PC-3 (cell line): ENCODE measurements around the gene TPD52L1. TPM values are rescaled to one million over a fixed set of nuclear protein-coding genes. Genes with fewer than 3 reads are reported as not detected.

ENCODE experiments used
- ATAC-seq: fragments of 200-7000 bp; cut with Tn5 transposase; 2 replicates; pipeline ENCODE4 v1.9.1; 2020; ENCODE audit warnings: mild to moderate bottlenecking, moderate library complexity
- BruUV-seq: library from RNA; stranded (reverse); fragments of 400-500 nt; replicated peaks from 2 replicates; lab custom pipeline; 2021; lab: Mats Ljungman, UMichigan
- CTCF ChIA-PET: fragments of 300-600 bp; sonication (Branson Sonifier 250); formaldehyde crosslinking; loops from one replicate; lab custom pipeline; 2022; ENCODE audit warnings: antibody characterized with exemption; lab: Charles Lee
- POLR2A ChIA-PET: fragments of 300-600 bp; sonication (Branson Sonifier 250); formaldehyde crosslinking; loops from one replicate; lab custom pipeline; 2022; ENCODE audit warnings: antibody characterized with exemption; ENCODE audit not compliant: unreplicated experiment; lab: Charles Lee
- DNase-seq: peaks from one replicate; pipeline ENCODE4 v3.0.0-alpha.2; 2015
- H2AFZ ChIP-seq: fragments of 300-600 bp; sonication (generic); 2 replicates; pipeline ENCODE4 v1.6.0; 2016; ENCODE audit warnings: antibody characterized with exemption, low read length
- H3F3A ChIP-seq: fragments of 300-600 bp; sonication (generic); one replicate; pipeline ENCODE4 v1.6.0; 2017; ENCODE audit warnings: antibody characterized with exemption, low read length, control low read depth, mild to moderate bottlenecking; ENCODE audit not compliant: unreplicated experiment
- H3K27ac ChIP-seq: fragments of 300-600 bp; sonication (generic); 2 replicates; pipeline ENCODE4 v1.5.1; 2016; ENCODE audit warnings: mild to moderate bottlenecking, low read length
- H3K27me3 ChIP-seq: fragments of 300-600 bp; sonication (generic); 2 replicates; pipeline ENCODE4 v1.6.1; 2016; ENCODE audit warnings: low read length, mixed read lengths
- H3K36me3 ChIP-seq: fragments of 300-600 bp; sonication (generic); 2 replicates; pipeline ENCODE4 v1.6.1; 2016; ENCODE audit warnings: low read depth, mixed run types, low read length, mixed read lengths
- H3K4me1 ChIP-seq: fragments of 300-600 bp; sonication (generic); 2 replicates; pipeline ENCODE4 v1.5.1; 2016; ENCODE audit warnings: low read length; ENCODE audit not compliant: insufficient read depth
- H3K4me2 ChIP-seq: fragments of 300-600 bp; sonication (generic); 2 replicates; pipeline ENCODE4 v1.6.0; 2016; ENCODE audit warnings: low read length
- H3K4me3 ChIP-seq: fragments of 300-600 bp; sonication (generic); 2 replicates; pipeline ENCODE4 v1.5.1; 2016; ENCODE audit warnings: mild to moderate bottlenecking, low read length, mixed read lengths
- H3K79me2 ChIP-seq: fragments of 300-600 bp; sonication (generic); 2 replicates; pipeline ENCODE4 v1.6.1; 2017; ENCODE audit warnings: low read length, mixed read lengths
- H3K9ac ChIP-seq: fragments of 300-600 bp; sonication (generic); 2 replicates; pipeline ENCODE4 v1.6.0; 2016; ENCODE audit warnings: mild to moderate bottlenecking, low read length
- H3K9me2 ChIP-seq: fragments of 300-600 bp; sonication (generic); replicated peaks from 2 replicates; pipeline ENCODE4 v1.6.1; 2016; ENCODE audit warnings: mixed run types, low read length, mixed read lengths
- H3K9me3 ChIP-seq: fragments of 300-600 bp; sonication (generic); 2 replicates; pipeline ENCODE4 v1.6.1; 2016; ENCODE audit warnings: low read length, mixed read lengths
- H4K20me1 ChIP-seq: fragments of 300-600 bp; sonication (generic); 2 replicates; pipeline ENCODE4 v1.6.1; 2016; ENCODE audit warnings: low read length, mixed read lengths
- CTCF ChIP-seq: fragments of 300-600 bp; sonication (generic); conservative IDR thresholded peaks from 2 replicates; pipeline ENCODE4 v1.5.1; 2017; ENCODE audit warnings: antibody characterized with exemption, low read depth, mild to moderate bottlenecking, low read length
- EZH2 ChIP-seq: fragments of 300-600 bp; sonication (generic); IDR thresholded peaks from one replicate; pipeline ENCODE4 v1.6.1; 2017; ENCODE audit warnings: antibody characterized with exemption, mild to moderate bottlenecking, low read length; ENCODE audit not compliant: unreplicated experiment
- EZH2phosphoT487 ChIP-seq: fragments of 300-600 bp; sonication (generic); IDR thresholded peaks from 2 replicates; pipeline ENCODE4 v1.6.1; 2018; ENCODE audit warnings: mild to moderate bottlenecking, antibody characterized with exemption, low read length, borderline replicate concordance
- intact Hi-C: fragments of 100-400 bp; cut with micrococcal nuclease; formaldehyde crosslinking; loops from 2 replicates; pipeline ENCODE4 v1.9.0; 2023
- total RNA-seq: library from RNA; depleted of rRNA; stranded (reverse); fragments of >200 nt; gene quantifications from 2 replicates; pipeline ENCODE4 v1.2.3, GENCODE V29; 2014

Gene TPD52L1
- total RNA-seq, 1 experiment from 2014 or later, result 39.4 TPM

GRCh38 chr6:125129354-125129753, 24.2 kb upstream of the TPD52L1 start:
- no peaks in the 10 kb centered on the region for H3K79me2 ChIP-seq
- no peak overlapping the region for H3K27ac ChIP-seq
- no peaks in the 10 kb centered on the region for H3K36me3 ChIP-seq
- no peak overlapping the region for H3K4me2 ChIP-seq
- H3K27me3 ChIP-seq, result no peaks in the 10 kb centered on the region
- H3K9me3 ChIP-seq, result no peaks in the 10 kb centered on the region
- no peaks in the 10 kb centered on the region for H3K9me2 ChIP-seq
- DNase-seq (no peak), ATAC-seq (no peak)
- ChIA-PET CTCF (no interaction called here), POLR2A (no interaction called here)
- no peaks in the 10 kb centered on the region for H3F3A ChIP-seq
- TF ChIP-seq EZH2phosphoT487, result no peak
- TF ChIP-seq EZH2, result no peak
- no peak for TF ChIP-seq CTCF
- H4K20me1 ChIP-seq, result no peaks in the 10 kb centered on the region
- H3K4me1 ChIP-seq, result peaks cover 3% of the 10 kb centered on the region
- no peak overlapping the region for H3K9ac ChIP-seq
- intact Hi-C loops, result no loop called here
- H3K4me3 ChIP-seq, result no peak overlapping the region
- no peak overlapping the region for H2AFZ ChIP-seq
- no TSS peak for BruUV-seq

GRCh38 chr6:125132058-125132457, 21.5 kb upstream of the TPD52L1 start:
- Histone ChIP-seq H3F3A (no peaks in the 10 kb centered on the region), H3K4me1 (no peaks in the 10 kb centered on the region), H2AFZ (no peak overlapping the region), H4K20me1 (no peaks in the 10 kb centered on the region), H3K9me2 (no peaks in the 10 kb centered on the region), H3K9me3 (no peaks in the 10 kb centered on the region), H3K4me2 (no peak overlapping the region), H3K36me3 (no peaks in the 10 kb centered on the region), H3K27ac (no peak overlapping the region), H3K79me2 (no peaks in the 10 kb centered on the region), H3K4me3 (no peak overlapping the region), H3K27me3 (no peaks in the 10 kb centered on the region), H3K9ac (no peak overlapping the region)
- TF ChIP-seq EZH2phosphoT487 (no peak), CTCF (no peak), EZH2 (no peak)
- ATAC-seq (no peak), DNase-seq (no peak)
- BruUV-seq, result no TSS peak
- ChIA-PET CTCF (interaction anchor here (0.7 kb wide), 1 partner anchor 262 kb away, joined by 5 read pairs; no protein-coding TSS in a partner anchor), POLR2A (no interaction called here)
- intact Hi-C loops, result no loop called here

- DNase-seq (no peak), ATAC-seq (no peak)
- no peak overlapping the region for H3K27ac ChIP-seq
- no TSS peak for BruUV-seq
- H3K4me3 ChIP-seq, result no peak overlapping the region
- H3K79me2 ChIP-seq, result no peaks in the 10 kb centered on the region
- TF ChIP-seq EZH2phosphoT487, result no peak
- no peak for TF ChIP-seq CTCF
- TF ChIP-seq EZH2, result no peak
- H3K9me3 ChIP-seq, result no peaks in the 10 kb centered on the region
- H3K4me2 ChIP-seq, result no peak overlapping the region
- no peaks in the 10 kb centered on the region for H3K36me3 ChIP-seq
- H3K4me1 ChIP-seq, result no peaks in the 10 kb centered on the region
- CTCF ChIA-PET, result no interaction called here
- intact Hi-C loops, result no loop called here
- H3K9me2 ChIP-seq, result no peaks in the 10 kb centered on the region
- no peaks in the 10 kb centered on the region for H3F3A ChIP-seq
- no peak overlapping the region for H3K9ac ChIP-seq
- H3K27me3 ChIP-seq, result no peaks in the 10 kb centered on the region
- POLR2A ChIA-PET, result no interaction called here
- no peaks in the 10 kb centered on the region for H4K20me1 ChIP-seq
- no peak overlapping the region for H2AFZ ChIP-seq
Observed at GRCh38 chr6:125136378-125136777, 17.2 kb upstream of the TPD52L1 start.
